NCI-H1436 treated with DMSO at 0.1 percent for 48 hours (cell line): Measurements from ENCODE around the gene NFATC4.

Source experiments
- DNase-seq: peaks from one replicate; lab custom pipeline; 2025; lab: John Stamatoyannopoulos, UW

Gene NFATC4

DNA sequence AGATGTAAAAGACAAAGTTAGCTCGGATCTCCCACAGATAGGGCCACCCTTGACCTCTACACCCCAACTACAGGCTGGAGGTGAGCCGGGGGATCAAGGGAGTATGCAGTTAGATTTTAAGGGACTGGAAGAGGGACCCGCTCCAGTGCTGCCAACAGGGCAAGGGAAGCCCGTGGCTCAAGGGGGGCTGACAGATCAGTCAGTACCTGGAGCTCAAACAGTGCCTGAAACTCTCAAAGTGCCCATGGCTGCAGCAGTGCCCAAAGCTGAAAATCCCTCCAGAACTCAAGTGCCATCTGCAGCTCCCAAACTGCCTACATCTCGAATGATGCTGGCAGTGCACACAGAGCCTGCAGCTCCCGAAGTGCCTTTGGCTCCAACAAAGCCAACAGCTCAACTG is 41.2 kb downstream of the NFATC4 start:
- no peak for DNase-seq

DNA sequence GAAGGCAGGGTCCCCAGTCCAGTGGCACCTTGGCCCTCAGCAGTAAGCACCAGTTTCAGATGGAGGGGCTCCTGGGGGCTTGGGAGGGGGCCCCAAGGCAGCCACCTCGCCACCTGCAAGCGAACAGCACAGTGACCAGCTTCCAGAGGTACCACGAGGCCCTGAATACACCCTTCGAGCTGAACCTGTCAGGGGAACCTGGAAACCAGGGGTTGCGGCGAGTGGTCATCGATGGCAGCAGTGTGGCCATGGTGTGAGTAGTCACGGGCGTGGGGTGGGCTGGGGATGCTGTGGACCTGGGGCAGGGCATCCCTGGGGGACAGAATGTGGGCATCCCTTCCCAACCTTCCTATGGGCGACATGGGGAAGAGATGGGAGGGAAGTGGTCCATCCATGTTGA is 42.0 kb downstream of the NFATC4 start:
- DNase-seq = no peak

DNA sequence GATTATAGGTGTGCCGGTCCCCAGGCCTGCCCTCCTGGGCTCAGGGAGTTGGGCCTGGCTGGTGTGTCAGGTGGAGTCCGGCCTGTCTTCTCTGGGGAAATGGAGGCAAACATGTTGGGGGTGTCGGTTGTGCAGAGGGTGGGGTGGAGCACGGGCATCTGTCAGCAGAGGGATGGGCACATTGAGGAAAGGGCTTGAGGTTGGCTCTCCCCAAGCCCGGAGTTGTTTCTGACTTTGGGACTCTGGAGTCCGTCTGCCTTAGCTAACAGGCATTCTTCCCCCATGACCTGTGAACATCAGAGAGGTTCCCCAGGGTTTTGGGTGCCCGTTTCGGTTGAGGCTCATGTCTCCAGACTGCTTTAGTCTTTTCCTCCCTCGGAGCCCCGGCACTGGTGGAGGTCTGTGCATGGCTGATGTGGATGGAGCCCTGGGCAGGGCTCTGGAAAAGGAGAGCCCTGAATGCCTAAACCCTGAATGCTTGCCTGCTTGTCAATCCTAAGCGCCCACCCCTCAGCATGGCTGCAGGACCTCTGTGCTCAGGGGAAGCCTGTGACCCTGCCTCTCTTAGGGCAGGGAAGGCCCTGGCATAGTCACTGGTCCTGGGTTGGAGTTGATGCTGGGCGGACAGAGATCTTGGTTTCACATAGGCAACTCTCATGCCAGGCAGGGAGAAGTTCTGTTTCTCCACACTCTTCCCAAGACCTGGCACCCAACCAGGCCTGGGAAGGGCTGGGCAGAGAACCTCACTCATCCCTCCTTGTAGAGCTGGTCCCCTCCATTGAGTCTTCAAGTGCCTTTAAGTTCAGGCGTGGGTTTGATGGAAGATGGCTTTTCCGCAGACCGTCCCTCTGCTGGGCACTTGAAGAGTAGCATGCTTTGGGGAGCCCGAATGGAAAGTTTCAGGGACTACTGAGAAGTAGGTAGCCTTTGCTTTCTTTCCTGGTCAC is 43.7 kb downstream of the NFATC4 start:
- no peak for DNase-seq

DNA sequence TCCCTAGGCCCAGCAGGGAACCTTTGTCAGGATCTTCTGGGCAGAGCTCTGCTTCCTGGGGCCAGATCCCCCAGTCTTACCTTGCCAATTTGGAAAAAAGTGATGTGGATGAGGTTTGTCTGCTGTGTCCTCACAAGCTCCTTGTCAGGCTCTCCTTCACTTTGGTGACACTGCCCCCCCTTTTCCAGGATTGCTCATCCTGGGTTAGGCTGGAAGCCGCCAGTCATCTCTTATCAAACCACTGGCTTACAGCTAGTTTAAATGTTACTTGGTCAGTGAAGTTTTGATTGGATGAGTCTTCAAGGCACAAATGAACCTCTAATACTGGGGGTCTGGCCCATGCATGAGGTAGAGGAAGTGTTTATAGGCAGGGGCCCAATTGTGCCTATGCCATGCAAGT is 46.1 kb downstream of the NFATC4 start:
- no peak for DNase-seq

DNA sequence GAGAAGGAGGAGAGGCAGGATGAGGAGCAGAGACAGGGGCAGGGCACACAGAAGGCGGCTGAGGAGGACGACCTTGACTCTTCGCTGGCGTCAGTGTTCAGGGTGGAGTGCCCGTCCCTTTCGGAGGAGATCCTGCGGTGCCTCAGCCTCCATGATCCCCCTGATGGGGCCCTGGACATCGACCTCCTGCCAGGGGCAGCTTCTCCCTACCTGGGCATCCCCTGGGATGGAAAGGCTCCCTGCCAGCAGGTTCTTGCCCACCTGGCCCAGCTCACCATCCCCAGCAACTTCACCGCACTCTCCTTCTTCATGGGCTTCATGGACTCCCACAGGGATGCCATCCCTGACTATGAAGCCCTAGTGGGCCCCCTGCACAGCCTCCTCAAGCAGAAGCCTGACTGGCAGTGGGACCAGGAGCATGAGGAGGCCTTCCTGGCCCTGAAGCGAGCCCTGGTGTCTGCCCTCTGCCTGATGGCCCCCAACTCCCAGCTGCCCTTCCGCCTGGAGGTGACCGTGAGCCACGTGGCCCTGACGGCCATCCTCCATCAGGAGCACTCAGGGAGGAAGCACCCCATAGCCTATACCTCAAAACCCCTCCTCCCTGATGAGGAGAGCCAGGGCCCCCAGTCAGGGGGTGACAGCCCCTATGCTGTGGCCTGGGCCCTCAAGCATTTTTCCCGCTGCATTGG is 46.9 kb downstream of the NFATC4 start:
- no peak for DNase-seq

DNA sequence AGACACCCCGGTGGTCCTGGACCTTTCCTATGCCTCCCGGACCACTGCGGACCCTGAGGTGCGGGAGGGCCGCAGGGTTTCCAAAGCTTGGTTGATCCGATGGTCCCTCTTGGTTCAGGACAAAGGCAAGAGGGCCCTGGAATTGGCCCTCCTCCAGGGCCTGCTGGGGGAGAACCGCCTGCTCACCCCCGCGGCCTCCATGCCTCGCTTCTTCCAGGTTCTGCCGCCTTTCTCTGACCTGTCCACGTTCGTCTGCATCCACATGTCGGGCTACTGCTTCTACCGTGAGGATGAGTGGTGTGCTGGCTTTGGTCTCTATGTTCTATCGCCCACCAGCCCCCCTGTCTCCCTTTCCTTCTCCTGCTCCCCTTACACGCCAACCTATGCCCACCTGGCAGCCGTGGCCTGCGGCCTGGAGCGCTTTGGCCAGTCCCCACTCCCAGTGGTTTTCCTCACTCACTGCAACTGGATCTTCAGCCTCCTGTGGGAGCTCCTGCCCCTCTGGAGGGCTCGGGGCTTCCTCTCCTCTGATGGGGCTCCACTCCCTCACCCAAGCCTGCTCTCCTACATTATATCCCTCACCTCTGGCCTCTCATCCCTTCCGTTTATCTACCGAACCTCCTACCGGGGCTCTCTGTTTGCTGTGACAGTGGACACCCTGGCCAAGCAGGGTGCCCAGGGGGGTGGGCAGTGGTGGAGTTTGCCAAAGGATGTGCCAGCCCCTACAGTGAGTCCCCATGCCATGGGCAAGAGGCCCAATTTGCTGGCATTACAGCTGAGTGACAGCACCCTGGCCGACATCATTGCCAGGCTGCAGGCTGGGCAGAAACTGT is 47.7 kb downstream of the NFATC4 start:
- DNase-seq = no peak

DNA sequence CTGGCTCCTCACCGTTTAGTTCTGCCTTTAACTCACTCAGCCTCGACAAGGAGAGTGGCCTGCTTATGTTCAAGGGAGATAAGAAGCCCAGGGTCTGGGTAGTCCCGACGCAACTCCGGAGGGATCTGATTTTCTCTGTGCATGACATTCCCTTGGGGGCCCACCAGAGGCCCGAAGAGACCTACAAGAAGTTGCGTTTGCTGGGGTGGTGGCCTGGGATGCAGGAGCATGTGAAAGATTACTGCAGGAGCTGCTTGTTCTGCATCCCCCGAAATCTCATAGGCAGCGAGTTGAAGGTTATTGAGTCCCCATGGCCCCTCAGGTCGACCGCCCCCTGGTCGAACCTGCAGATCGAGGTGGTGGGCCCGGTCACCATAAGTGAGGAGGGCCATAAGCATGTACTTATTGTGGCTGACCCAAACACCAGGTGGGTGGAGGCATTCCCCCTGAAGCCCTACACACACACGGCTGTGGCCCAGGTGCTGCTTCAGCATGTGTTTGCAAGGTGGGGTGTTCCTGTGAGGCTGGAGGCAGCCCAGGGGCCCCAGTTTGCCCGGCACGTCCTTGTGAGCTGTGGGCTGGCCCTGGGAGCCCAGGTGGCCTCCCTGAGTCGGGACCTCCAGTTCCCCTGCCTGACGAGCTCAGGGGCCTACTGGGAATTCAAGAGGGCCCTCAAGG is 48.4 kb downstream of the NFATC4 start:
- DNase-seq = no peak

DNA sequence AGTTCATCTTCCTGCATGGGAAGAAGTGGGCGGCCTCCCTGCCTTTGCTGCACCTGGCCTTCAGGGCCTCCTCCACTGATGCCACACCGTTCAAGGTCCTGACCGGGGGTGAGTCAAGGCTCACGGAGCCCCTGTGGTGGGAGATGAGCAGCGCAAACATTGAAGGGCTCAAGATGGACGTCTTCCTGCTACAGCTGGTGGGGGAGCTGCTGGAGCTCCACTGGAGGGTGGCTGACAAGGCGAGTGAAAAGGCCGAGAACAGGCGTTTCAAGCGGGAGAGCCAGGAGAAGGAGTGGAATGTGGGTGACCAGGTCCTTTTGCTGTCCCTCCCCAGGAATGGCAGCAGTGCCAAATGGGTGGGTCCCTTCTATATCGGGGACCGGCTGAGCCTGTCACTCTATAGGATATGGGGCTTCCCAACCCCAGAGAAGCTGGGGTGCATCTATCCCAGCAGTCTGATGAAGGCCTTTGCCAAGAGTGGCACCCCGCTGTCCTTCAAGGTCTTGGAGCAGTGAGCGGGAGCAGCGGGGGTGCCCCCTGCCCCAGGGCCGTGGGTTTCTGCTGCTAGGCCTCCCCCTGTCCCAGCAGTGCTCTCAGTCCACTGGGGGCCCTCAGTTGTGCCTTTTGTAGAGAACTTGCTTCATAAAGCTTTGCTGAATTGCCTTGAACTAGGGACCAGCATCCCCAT is 49.1 kb downstream of the NFATC4 start:
- DNase-seq = no peak

DNA sequence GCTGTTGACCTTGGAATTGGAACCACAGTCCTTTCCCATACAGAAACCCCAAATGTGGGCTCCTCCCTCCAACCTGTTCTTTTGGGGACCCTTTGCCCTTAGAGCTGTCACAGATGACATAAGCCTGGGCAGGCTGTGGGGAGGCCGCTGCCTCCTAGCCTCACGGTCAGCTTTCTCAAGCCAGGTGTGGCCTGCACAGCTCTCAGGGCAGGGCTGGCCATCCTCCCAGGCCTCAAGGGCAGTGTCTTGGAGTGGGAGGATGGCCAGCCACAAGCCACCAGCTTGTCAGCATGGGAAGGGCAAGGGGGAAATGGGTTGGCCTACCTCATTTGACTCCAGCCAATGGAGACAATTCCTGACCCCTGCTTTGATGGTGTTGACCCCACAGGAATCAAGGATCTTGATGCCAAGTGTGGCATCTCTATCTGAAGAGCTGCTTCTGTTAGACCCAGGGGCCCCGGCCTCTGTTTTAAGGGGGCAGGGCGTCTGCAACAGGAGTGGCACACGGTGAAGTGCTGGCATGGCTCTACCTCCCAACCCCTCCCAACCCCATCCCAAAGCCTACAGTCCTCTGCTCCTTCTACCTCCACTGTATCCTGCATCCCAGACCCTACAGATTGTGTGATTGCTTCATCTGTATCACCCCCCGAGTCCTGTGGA is 50.0 kb downstream of the NFATC4 start:
- no peak for DNase-seq

DNA sequence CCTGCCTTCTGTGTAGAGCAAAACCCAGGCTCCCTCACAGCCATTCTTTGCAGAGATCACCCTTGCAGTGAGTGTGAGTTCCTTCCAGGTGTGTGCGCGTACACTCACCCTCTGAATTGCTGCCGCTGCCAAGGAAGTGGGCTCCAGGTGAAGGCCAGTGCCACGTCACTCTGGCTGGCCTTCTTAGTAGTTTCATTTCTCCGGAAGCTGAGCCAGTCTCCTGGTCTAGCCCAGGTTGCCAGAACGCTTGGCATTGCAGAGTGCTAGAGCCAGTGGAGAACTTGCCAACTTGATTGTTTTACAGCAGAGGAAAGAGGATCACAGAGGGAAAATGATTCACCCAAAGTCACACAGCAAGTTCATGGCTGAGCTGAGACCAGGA is 50.5 kb downstream of the NFATC4 start:
- DNase-seq = no peak

DNA sequence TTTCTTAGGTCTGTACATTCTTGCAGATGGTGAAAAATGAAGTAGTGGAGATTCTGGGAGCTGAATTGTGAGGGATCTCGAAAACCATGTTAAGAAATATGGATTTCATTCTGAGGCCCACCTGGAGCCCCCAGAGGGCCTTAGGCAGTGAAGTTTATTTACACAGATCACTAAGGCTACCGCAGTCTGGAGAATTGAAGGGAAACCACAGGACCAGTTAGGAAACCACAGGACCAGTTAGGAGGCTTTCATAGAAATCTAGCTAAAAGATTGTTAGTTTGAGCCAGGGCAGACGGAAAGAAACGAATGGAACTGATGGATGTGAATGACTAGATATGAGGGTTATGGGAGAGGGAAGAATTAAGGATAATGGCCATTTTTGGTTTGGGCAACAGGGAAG is 54.3 kb downstream of the NFATC4 start:
- DNase-seq = no peak

DNA sequence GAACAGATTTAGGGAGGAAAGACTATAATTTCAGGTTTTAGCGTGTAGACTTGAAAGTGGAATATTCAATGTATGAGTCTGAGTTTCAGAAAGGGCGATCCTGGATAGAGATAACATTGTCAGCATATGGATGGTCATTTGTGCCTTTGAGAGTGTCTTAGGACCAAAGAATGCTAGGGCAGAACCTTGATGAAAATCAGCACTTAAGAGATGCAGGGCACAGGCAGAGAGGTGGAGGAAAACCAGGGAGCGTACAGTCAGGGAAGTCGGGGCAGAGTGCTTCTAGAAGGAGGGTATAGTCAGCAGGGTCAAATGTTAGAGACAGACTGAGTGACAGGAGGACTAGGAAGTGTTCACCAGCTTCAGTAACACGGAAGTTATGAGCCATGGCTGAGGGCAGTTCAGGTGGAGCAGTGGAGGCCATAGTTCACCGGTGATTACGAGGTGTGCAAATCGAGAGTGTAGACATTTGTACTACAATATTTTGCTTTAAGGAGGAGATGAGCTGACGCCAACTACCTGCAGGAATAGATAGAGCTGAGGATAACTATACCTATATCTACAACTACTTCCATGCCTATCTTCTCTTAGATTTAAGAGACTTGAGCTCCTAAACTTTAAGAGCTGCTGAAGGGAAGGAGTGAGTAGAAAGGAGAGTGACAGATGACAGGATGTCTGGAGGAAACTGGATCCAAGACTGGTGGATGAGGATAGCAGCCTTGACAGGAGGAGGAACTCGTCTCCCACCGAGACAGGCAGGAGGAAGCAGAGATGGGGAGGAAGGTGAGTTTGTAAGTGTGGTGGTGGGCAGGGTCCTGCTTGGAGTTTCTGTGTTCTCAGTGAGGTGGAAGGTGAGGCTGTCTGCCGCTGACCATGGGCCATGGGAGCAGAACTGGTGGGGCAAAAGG is 55.0 kb downstream of the NFATC4 start:
- no peak for DNase-seq

DNA sequence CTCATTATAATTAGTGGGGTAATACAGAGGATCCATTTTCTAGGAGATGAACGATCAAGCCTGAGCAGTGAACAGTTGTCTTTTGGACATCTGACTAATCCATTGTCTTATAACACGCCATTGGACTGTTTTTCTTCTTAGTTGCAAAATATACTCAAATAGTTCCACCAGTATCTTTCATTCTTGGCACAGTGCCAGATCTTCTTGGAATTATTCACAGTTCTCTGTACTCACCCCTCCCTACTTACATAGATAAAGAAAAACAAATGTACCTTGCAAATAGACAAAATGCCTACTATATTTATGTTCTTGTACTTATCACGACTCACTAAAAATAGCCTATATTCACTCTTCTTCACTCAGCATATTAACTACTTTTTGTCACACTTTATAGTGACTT is 57.7 kb downstream of the NFATC4 start:
- DNase-seq = no peak

DNA sequence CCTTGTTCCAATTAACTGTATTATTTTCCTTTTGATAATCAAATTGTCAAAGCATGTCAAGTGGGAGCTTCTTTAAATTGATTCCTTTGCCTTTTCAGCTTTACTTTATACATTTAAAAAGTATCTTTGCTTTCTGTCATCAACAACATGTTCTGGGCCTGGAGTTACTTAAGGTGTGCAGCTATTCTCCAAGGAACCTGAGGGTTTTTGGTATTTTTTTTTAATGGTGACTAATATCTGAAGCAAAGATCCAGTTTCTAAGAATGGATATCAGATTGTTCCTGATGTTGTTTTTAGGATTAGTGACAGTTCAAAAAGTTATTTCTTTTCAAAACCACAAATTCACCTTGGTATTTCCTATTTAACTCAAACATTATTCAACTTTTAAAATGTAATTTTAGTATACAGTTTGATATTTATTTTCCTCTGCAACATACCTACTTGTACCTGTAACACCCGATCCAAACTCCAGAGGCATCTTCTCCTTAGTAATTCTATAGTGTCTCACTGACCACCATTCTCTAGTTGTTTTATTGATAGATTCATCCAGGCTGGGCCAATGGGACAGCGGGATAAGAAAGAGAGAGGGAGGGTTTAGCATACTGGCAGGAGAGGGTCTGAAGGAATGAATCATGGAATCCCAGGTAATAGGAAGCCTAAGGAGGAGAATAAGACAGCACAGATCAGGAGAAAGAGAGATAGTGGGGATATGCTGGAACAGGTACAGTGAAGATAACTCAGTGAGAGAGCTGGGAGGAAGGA is 58.3 kb downstream of the NFATC4 start:
- DNase-seq = no peak

DNA sequence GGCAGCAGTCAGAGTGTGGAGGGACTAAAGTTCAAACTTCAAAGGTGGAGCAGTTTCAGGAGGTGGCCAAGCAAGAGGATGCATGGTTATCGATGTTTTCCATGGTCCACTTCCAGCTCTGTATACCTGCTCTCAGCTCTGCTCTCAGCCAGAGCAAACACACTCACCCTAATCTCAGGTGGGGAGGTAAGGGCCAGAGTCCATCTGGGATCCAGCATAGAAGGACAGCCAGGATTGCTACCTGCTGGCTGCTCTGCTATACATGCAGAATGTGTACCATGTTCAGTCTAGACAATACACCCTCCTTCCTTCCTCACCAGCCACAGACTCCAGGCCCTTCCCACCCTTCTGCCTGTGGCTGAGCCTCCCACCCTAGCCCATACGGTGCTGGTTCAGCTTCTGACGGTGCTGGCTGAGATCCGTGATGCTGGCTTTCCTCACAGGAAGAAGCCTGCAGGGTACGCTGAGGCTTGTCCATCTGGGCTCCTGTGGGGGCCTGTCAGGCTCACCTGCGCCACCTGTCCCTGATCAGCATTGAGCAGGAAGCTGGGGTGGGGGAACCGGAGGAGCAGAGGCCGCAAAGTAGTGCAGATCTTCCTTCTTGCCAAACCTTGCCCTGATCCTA is 59.0 kb downstream of the NFATC4 start:
- DNase-seq = no peak

DNA sequence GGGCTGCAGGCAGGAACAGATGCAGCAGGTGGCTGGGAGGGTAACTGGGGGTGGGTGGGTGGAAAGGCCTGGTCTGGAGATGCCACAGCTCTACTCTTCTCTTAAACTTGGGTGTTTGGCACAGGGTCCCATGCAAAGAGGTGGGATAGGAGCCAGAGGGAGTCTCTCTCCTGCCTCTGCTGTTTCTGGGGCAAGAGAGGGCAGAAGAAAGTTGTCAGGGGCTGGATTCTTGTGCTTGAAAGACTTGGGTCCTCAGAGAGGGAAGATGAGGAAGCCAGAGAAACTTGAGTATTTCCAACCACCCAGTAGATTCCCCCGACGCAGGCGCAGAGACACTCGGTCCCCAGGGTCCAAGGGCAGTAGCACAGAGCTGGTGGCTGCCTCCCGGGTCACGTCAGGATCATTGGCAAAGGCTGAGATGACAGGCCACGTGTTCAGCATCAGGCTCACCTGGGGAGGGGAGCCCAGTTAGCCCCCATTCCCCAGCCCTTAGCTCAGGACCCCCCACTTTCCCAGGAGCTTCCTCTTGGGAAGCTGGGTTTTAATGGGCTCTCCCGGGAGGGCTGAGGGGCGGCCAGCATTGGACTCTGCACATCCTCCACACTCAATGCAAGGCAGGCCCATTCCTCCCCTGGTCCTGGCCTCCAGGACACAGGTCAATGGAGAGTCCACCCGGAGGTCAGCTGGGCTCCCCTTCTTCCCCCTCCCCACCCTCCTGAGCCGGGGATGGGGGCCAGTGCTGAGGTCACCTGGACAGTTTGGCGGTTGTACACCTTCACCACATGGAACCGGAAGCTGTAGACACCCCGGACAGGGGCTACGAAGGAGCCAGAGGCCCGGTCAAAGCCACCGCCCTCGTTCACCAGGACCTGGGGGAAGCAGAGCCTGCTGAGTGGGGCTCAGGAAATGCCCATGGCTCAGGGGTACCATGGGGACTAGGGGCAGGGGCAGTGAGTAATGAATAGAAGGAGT is 59.8 kb downstream of the NFATC4 start:
- DNase-seq = no peak

DNA sequence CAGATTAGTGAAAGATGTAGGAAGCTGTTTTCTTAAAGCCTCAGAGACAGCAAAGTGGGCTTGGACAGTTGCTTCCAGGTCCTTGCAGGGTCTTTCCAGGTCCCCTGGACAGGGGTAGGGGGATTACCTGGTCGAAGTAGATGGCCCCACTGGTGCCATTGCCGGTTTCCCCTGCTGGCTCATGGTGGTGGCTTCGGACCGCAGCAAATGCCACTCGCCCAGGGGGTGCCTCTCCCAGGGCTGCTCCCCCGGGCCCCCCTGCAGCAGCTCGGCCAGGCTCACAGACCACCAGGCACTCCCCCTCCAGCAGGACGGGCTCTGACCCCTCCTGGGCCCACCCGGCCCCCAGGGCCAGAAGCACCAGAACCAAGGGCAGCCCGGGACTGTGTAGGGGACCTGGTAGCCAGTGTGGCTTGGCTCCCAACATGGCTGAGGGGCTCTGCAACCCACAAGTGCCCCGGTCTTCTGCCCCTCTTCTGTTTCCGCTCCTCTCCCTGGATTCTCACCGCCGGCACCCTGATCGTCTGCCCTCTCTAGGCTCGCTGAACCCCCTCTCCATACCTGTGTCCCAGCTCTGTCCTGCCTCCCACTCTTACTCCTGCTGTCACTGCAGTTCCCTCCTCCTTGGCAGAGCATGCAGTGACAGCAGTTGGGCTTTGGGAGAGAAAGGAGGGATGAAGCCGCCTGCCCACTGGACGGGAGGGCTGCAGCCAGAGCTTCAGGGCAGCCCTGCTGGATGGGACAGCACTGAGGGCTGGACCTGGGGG is 60.8 kb downstream of the NFATC4 start:
- no peak for DNase-seq
